ENCODE data around the gene PLEKHA8.

Gene PLEKHA8

DNA sequence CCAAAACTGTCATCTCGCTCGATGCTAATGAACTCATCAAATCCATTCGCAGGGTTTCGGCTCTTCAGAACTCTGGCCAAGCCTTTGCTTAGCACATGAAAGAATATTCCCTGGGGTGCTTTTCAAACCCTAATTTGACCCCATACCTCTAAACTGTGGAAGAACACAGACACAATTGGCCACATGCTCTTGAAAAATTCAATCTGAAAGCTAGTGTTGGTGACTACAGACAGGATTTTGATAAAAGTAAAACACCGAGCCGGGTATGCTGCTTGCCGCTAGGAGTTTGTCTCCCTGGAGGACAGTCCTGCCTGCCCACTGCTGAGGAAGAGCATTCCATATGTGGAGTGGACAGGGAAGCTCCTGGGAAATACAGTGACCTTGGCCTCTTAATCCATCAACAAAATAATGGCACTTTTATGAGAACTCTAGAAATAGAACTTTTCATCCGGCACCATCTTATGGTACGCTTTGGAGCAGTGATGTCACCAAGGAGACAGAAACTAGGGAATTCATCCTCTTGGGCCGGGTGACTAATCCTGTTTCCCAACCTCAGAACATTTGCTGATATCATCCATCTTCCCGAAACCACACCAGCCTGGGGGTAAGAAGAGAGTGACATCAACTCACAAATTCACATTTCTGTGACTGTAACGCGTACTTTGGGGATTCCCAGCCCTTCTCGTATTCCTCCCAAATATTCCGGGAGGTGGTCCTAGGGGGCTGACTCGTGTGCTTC lies 140.8 kb downstream of the PLEKHA8 start:
- peak; percentile 88 for DNase-seq (ENCODE audit: low spot score)

DNA sequence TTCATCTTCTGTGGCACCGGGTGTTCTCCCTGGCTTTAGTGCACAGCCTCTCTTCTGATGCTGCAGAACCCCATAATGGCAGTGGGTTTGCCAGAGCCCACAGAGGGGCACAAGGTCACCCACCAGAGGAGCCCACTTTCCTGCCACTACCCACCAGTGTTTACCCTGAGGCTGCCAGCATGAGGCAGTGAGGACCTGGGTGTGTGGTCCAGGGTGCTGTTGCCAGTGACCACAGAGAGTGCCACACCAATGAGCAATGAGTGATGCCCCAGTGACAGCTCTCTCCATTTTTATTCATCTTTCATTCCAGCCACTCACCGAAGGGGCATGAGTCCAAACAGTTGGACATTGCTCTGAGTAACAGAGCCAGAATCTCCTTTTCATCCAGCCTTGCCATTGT lies 141.4 kb downstream of the PLEKHA8 start:
- peak; percentile 16 for DNase-seq (ENCODE audit: low spot score)

DNA sequence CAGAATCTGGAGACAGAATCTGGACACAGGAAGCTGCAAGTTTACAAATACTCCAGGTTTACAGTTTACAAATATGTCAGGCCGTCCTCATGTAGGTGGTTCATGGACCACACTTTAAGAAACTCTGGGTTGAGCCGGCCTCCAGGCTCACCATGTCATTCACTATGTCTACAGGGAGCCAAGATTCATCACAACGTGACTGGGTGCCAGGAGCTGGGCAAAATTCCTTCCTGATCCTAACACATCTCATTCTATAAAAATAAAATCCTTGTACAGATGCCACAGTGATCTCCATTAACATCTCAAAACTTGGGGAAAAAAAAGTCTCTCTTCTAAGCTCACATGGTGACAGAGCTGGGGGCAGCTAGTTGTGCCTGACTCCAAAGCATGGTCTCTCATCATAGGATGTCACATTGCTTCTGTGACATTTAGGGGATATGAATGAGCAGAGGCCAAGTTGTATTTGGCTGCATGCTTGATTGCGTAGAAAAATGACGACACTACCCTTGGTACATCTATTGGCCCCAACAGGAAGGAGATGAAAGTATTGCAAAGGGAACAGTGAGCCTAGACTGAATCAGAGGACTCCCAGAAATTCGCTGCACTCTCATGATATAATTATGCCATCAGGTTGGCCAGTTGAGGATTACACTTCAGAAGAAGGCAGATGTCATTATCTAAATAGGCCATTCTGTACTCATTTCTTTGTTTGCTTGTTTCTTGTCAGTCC lies 142.4 kb downstream of the PLEKHA8 start:
- no peak for DNase-seq (ENCODE audit: low spot score)

DNA sequence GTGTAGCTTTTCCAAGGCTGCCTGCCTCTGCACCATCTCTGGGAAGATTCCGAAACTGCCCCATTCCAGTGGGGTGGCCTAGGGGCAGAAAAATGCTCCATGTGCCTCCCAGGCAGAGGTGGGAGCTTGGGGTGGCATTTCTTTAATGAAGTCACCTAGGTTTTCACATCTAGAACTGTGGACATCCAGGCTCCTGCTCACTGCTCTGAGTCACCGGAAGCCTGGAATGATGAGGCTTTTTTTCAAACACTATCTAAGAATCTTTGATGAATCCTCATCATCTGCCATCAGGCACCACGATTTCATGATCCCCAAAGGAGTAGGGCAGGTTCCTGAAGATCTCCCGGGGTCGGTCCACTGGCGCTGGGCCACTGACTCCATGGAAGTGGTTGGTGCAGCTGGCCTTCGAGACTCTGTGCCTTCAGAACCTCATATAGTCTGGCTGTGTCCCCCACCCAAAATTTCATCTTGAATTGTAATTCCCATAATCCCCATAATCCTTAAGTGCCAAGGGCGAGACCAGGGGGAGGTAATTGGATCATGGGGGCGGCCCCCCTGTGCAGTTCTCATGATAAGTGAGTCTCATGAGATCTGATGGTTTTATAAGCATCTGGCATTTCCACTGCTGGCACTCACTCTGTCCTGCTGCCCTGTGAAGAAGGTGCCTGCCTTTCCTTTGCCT lies 143.7 kb downstream of the PLEKHA8 start:
- peak; percentile 19 for DNase-seq (ENCODE audit: low spot score)

DNA sequence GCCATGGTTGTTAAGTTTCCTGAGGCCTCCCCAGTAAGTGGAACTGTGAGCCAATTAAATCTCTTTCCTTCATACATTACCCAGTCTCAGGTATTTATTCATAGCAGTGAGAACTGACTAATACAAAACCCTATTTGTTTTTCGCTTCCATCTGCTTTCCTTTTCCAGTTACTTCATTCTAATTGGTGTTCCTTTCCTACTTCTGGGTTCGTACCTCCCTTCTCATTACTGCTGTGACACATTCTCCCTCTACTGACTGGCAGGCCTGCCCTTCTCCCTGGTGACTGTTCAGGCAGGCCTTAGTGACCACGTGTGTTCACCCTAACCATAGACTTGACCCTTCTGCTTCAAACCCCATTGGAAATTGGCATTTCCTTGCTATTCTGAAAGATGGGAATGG lies 144.2 kb downstream of the PLEKHA8 start:
- DNase-seq (ENCODE audit: low spot score) = no peak

DNA sequence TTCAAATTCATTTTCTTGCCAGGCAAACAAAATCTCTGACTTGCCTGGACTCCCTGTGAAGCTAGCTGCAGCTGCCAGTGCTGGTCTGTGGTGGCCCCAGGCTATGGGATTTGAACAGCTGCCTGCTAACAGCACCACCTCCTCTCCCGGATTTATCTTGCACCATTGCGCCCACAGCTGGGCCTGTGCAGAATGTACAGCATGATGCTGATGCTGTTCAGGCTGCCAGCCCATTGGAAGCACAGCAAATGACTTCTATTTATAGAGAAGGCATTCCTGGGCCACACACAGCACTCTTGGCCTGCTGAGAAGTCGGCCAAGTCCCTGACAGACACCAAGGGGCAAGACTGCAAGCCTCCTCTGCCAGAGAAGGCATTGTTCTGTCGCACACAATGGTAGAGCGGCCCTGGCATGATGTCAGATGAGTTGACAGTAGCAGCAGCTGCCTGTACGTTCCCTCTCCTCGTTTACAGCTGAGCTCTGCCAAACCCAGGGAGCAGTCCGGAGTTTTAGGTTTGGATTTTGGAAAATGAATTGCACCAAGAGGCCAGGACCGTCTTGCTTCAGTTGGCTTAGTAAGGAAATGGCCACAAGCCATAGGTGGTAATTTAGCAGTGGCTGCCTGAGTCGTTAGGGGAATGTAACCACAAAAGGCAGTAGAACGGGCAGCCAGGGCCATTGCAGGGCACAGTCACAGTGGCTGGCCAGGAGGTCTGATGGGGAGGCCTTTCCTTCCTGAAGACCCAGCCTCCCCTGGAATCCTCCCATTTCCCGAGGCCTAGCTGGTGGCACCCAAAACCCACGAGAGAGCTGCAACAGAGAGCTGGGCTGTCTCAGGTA lies 145.1 kb downstream of the PLEKHA8 start:
- peak; percentile 35 for DNase-seq (ENCODE audit: low spot score)

DNA sequence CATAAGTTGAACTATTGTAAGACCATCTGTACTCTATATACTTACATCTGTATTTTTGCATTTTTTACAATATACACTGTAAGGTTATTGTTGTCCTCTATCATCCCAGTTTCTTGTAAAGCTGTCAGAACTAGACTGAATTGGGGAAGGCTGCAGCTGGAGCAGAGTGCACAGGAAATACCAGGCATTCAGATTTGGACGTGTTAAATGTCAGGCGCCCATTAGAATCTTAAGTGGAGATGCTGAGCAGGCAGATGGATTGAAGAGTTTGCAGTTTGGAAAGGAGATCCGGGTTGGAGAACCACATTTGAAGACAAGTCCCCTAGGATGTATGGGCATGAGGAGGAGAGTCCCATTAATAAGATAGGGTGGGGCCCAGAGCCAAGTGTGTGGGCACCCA lies 147.0 kb downstream of the PLEKHA8 start:
- no peak for DNase-seq (ENCODE audit: low spot score)

DNA sequence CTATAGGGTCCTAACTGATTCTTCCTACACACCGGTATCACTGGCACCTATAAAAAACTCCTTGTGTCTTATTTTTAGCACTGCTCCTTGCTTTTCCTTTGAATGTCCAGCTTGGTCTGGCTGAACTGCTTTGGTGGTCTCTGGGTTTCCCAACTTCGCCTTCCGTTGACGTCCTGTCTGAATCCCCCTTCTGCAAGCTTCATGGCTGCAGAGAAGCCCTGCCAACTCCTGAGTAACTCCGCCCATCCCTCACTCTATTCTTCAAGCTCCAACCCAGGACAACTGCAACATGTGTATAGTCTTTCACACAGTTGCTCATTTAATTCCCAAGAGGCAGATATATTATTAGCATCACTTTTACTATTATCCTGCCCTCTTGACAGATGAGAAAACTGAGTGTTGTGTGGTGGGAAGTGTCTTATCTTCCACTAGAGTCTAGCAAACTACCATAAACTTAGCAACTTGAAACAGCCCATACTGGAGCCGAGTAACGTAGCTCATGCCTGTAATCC lies 147.5 kb downstream of the PLEKHA8 start:
- no peak for DNase-seq (ENCODE audit: low spot score)

DNA sequence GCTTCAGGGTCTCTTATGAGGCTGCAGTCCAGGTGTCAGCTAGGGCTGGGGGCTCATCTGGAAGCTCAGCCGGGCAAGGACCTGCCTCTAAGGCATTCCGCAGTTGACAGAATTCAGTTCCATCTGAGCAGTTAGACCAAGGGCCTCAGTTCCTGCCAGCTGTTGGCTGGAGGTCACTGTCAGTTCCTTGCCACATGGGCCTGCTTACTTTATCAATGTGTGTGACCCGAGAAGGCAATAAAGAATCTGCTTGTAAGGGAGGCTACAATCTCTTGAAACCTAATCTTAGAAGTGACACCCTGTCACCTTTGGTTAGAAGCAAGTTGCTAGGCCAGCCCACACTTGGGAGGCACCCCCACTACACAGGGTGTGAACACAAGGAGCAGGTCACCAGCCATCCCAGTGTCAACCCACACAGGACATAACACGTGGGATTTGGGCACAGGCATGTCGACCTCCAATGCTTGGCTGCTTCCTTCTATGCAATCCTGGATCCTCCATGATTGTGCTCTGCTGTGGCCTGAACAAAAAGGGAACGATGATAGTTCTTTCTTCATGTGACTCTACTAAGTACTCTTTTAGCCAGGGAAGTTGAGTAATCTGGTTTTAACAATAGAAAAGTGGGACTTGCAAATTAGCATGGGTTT lies 148.4 kb downstream of the PLEKHA8 start:
- DNase-seq (ENCODE audit: low spot score) = no peak

DNA sequence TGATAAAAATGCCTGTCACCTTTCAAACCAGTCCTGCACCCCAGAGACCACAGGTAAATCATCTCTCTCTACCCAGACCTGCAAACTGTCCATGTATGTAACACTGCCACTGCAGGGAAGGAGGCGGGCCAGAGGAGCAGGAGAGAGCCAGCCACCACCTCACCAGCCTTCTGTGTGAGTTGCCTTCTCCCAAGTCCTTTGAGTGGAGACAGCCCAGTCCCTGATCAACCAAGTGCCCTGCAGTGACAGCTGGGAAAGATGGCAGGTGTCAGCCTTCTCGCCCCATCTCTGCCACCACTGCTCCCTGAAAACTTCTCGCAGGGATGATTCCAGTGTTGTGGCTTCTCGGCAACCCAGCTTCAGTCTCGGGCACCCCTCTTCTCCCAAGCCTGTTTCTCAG lies 149.0 kb downstream of the PLEKHA8 start:
- DNase-seq (ENCODE audit: low spot score) = no peak

DNA sequence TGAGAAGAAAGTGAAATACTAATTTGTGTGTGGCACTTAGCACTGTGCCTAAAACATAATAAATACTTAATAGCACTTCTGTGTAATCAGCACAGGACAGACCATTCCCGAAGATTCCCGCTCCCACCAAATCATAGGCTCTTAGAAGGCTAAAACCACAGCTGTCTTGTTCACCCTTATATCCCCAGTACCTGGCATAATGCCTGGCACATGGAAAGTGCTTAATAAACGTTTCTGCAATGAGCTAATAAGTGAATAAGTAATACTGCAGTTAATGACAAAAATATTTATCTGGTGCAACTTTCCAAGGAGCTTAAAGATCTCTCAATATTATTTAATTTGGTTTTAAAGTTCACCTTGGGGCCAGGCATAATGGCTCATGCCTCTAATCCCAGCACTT lies 149.8 kb downstream of the PLEKHA8 start:
- no peak for DNase-seq (ENCODE audit: low spot score)

DNA sequence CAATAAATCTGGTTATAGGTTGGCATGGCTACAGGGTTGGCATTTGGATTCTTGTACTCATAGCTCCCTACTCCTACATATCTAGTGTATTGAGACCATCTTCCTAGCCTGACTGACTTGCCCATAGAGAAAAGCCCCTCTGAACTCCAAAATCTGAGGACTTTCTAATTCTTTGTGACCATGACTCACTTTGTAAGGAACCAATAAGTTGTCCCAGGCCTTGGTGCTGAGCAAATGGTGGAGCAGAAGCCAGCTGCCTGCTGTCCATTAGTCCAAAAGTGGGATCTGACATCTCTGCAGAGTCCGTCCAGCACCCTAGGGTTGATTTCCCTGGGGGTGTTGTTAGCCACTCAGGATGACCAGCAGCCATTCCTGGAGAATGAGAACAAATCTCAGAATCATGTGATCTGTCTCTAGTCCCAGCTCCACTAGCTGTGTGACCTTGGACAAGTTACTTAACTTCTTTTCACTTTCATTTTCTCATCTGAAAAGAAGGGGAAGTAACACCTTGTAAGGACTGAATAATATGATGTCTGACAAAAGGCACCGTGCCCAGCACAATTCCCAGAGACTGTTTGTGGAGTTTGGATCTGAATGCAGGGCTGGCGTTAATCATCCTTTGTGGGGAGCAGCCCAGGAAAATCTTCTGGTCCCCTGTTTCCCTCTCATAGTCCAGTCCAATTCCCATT lies 150.7 kb downstream of the PLEKHA8 start:
- no peak for DNase-seq (ENCODE audit: low spot score)
